GM23338 (cell line): ENCODE results near the gene FEZF2. TPM values are rescaled to one million over a fixed set of nuclear protein-coding genes. Genes with fewer than 3 reads are reported as not detected.

Experiments used
- ATAC-seq: fragments of 200-7000 bp; cut with Tn5 transposase; 3 replicates; pipeline ENCODE4 v1.9.1; 2020
- DNase-seq: peaks from one replicate; pipeline ENCODE4 v3.0.0-alpha.2; 2015; ENCODE audit warnings: low spot score
- H2AFZ ChIP-seq: fragments of 200-600 bp; sonication (generic); 2 replicates; pipeline ENCODE4 v1.8.0; 2016; ENCODE audit warnings: antibody characterized with exemption, mild to moderate bottlenecking, moderate library complexity
- H3F3A ChIP-seq: fragments of 200-600 bp; sonication (generic); replicated peaks from 2 replicates; pipeline ENCODE4 v1.8.0; 2017; ENCODE audit warnings: antibody characterized with exemption, mixed run types, low read depth
- H3K27ac ChIP-seq: fragments of 200-600 bp; sonication (generic); 2 replicates; pipeline ENCODE4 v1.6.1; 2016; ENCODE audit warnings: low read depth
- H3K27me3 ChIP-seq: fragments of 200-600 bp; sonication (generic); 2 replicates; pipeline ENCODE4 v1.8.0; 2016; ENCODE audit warnings: mild to moderate bottlenecking, mixed run types, moderate library complexity; ENCODE audit not compliant: insufficient read depth
- H3K36me3 ChIP-seq: fragments of 200-600 bp; sonication (generic); 2 replicates; pipeline ENCODE4 v1.8.0; 2016; ENCODE audit warnings: mild to moderate bottlenecking; ENCODE audit not compliant: insufficient read depth
- H3K4me1 ChIP-seq: fragments of 200-600 bp; sonication (generic); 2 replicates; pipeline ENCODE4 v1.8.0; 2016; ENCODE audit warnings: mild to moderate bottlenecking, moderate library complexity; ENCODE audit not compliant: insufficient read depth
- H3K4me2 ChIP-seq: fragments of 200-600 bp; sonication (generic); 2 replicates; pipeline ENCODE4 v1.7.1; 2017; ENCODE audit warnings: mixed run types
- H3K4me3 ChIP-seq: fragments of 200-600 bp; sonication (generic); 2 replicates; pipeline ENCODE4 v1.6.1; 2016; ENCODE audit warnings: mixed run types
- H3K79me2 ChIP-seq: fragments of 200-600 bp; sonication (generic); replicated peaks from 2 replicates; pipeline ENCODE4 v1.8.0; 2017; ENCODE audit warnings: mild to moderate bottlenecking; ENCODE audit not compliant: insufficient read depth
- H3K9me2 ChIP-seq: fragments of 200-600 bp; sonication (generic); 2 replicates; pipeline ENCODE4 v1.8.0; 2017; ENCODE audit not compliant: insufficient read depth
- H4K20me1 ChIP-seq: fragments of 200-600 bp; sonication (generic); replicated peaks from 2 replicates; pipeline ENCODE4 v1.8.0; 2017; ENCODE audit warnings: mild to moderate bottlenecking; ENCODE audit not compliant: insufficient read depth
- H3K27ac Mint-ChIP-seq: 2 replicates; pipeline ENCODE4 v1.8.0; 2020; ENCODE audit warnings: inconsistent platforms, mild to moderate bottlenecking, moderate library complexity, mixed read lengths
- H3K27me3 Mint-ChIP-seq: 3 replicates; pipeline ENCODE4 v1.8.0; 2022; ENCODE audit warnings: low read depth, mild to moderate bottlenecking, moderate library complexity, mixed read lengths, inconsistent platforms; ENCODE audit not compliant: insufficient read depth, poor library complexity
- H3K36me3 Mint-ChIP-seq: 3 replicates; pipeline ENCODE4 v1.8.0; 2021; ENCODE audit warnings: low read depth, mild to moderate bottlenecking, inconsistent platforms, moderate library complexity, mixed read lengths
- H3K4me1 Mint-ChIP-seq: 3 replicates; pipeline ENCODE4 v1.8.0; 2020; ENCODE audit warnings: mild to moderate bottlenecking, inconsistent platforms, mixed read lengths
- H3K4me3 Mint-ChIP-seq: 3 replicates; pipeline ENCODE4 v1.8.0; 2021; ENCODE audit warnings: moderate library complexity, mild to moderate bottlenecking, inconsistent platforms, mixed read lengths
- H3K9me3 Mint-ChIP-seq: 3 replicates; pipeline ENCODE4 v1.8.0; 2020; ENCODE audit warnings: moderate library complexity, mild to moderate bottlenecking, inconsistent platforms, mixed read lengths
- CREB1 ChIP-seq: fragments of 250-450 bp; sonication (Bioruptor Pico); IDR thresholded peaks from 2 replicates; pipeline ENCODE4 v1.5.0; 2020; ENCODE audit warnings: low read depth, mild to moderate bottlenecking, moderate library complexity
- CTCF ChIP-seq, 2 experiments: fragments of 200-600 bp in 1 of 2; sonication (generic) in 1 of 2; conservative IDR thresholded peaks; 2 replicates each; pipeline versions ENCODE4 v1.5.1 to v1.6.1; 2016 to 2017; ENCODE audit warnings: antibody characterized with exemption in 2 of 2, low read depth in 2 of 2, mild to moderate bottlenecking in 2 of 2, moderate library complexity in 1 of 2
- ETS1 ChIP-seq: IDR thresholded peaks from 2 replicates; pipeline ENCODE4 v1.6.1; 2016; ENCODE audit warnings: antibody characterized with exemption
- EZH2 ChIP-seq: fragments of 200-600 bp; sonication (generic); IDR thresholded peaks from one replicate; pipeline ENCODE4 v1.8.0; 2017; ENCODE audit warnings: antibody characterized with exemption, mild to moderate bottlenecking, low read depth; ENCODE audit not compliant: unreplicated experiment
- EZH2phosphoT487 ChIP-seq: fragments of 200-600 bp; sonication (generic); IDR thresholded peaks from one replicate; pipeline ENCODE4 v1.8.1; 2018; ENCODE audit warnings: antibody characterized with exemption; ENCODE audit not compliant: unreplicated experiment
- JUNB ChIP-seq: IDR thresholded peaks from one replicate; pipeline ENCODE4 v1.6.1; 2016; ENCODE audit warnings: antibody characterized with exemption; ENCODE audit not compliant: unreplicated experiment
- NANOG ChIP-seq: IDR thresholded peaks from 2 replicates; pipeline ENCODE4 v1.6.1; 2016; ENCODE audit warnings: antibody characterized with exemption, borderline replicate concordance
- POLR2AphosphoS5 ChIP-seq: IDR thresholded peaks from 2 replicates; pipeline ENCODE4 v1.6.1; 2016; ENCODE audit warnings: antibody characterized with exemption, low read depth
- REST ChIP-seq: IDR thresholded peaks from one replicate; pipeline ENCODE4 v1.6.1; 2018; ENCODE audit warnings: antibody characterized with exemption; ENCODE audit not compliant: unreplicated experiment
- STAT1 ChIP-seq: IDR thresholded peaks from one replicate; pipeline ENCODE4 v1.6.1; 2016; ENCODE audit warnings: antibody characterized with exemption; ENCODE audit not compliant: unreplicated experiment
- ZNF114 ChIP-seq: fragments of 250-450 bp; sonication (Bioruptor Pico); IDR thresholded peaks from 2 replicates; pipeline ENCODE4 v1.5.0; 2020; ENCODE audit warnings: mild to moderate bottlenecking, moderate library complexity
- ZNF331 ChIP-seq: fragments of 250-450 bp; sonication (Bioruptor Pico); IDR thresholded peaks from 2 replicates; pipeline ENCODE4 v1.5.0; 2020; ENCODE audit warnings: low read depth, mild to moderate bottlenecking, moderate library complexity
- ZNF462 ChIP-seq: fragments of 250-450 bp; sonication (Bioruptor Pico); IDR thresholded peaks from 2 replicates; pipeline ENCODE4 v1.5.0; 2020; ENCODE audit warnings: mild to moderate bottlenecking, moderate library complexity
- polyA plus RNA-seq: library from polyadenylated mRNA; unstranded; fragments of >200 nt; fragmentation: Nextera tagmentation; extraction: Ambion mirVana; gene quantifications from 2 replicates; pipeline ENCODE4 v1.2.1, GENCODE V29; 2016
- total RNA-seq: library from RNA; depleted of rRNA; stranded (reverse); fragments of >200 nt; shearing (Covaris generic); gene quantifications from 2 replicates; pipeline ENCODE4 v1.2.3, GENCODE V29; 2014

FEZF2 gene
- total and polyA plus RNA-seq, 2 experiments from 2014 or later = not detected

GRCh38 chr3:62404321-62404720 is 31.0 kb upstream of the FEZF2 start:
- no peaks in the 10 kb centered on the region; the same call in 1 of the 2 replicates for H3F3A ChIP-seq
- TF ChIP-seq ZNF462 (CRISPR knock-in tag) (no peak), JUNB (no peak), NANOG (no peak), POLR2AphosphoS5 (no peak), STAT1 (no peak), EZH2phosphoT487 (no peak), ZNF114 (CRISPR knock-in tag) (no peak), ETS1 (no peak), ZNF331 (CRISPR knock-in tag) (no peak), CREB1 (CRISPR knock-in tag) (no peak), REST (no peak), EZH2 (no peak), CTCF (conservative IDR thresholded peaks at IDR 0.05; ENCODE audit: low read depth in 2 of 2) (no peak)
- Mint-ChIP-seq H3K36me3 (no peaks in the 10 kb centered on the region), H3K4me1 (peaks cover 3% of the 10 kb centered on the region; the same call in 2 of the 3 replicates), H3K4me3 (no peak overlapping the region), H3K9me3 (no peaks in the 10 kb centered on the region), H3K27me3 (peaks cover 2% of the 10 kb centered on the region), H3K27ac (no peak overlapping the region)
- no peak overlapping the region for H3K27ac ChIP-seq
- H3K9me2 ChIP-seq = no peaks in the 10 kb centered on the region
- no peak overlapping the region for H2AFZ ChIP-seq
- no peaks in the 10 kb centered on the region for H3K36me3 ChIP-seq
- ATAC-seq (peak; percentile 42; the same call in 2 of the 3 replicates), DNase-seq (no peak)
- H3K27me3 ChIP-seq = no peaks in the 10 kb centered on the region
- no peaks in the 10 kb centered on the region for H4K20me1 ChIP-seq
- H3K4me3 ChIP-seq = no peak overlapping the region
- H3K4me2 ChIP-seq = no peak overlapping the region
- H3K4me1 ChIP-seq = no peaks in the 10 kb centered on the region
- H3K79me2 ChIP-seq = no peaks in the 10 kb centered on the region
